Activated T-helper 1 cell treated with anti-CD3 and anti-CD28 coated beads, Interleukin-2, amount 50 U/mL, for 16 hours (primary cell): ENCODE data around the gene GPR84.

Source experiments
- DNase-seq, 2 donors: peaks; one replicate each; pipeline ENCODE4 v3.0.0-alpha.2; 2020; ENCODE audit warnings: low read depth in 1 of 2, low spot score in 1 of 2

GPR84 gene

DNA sequence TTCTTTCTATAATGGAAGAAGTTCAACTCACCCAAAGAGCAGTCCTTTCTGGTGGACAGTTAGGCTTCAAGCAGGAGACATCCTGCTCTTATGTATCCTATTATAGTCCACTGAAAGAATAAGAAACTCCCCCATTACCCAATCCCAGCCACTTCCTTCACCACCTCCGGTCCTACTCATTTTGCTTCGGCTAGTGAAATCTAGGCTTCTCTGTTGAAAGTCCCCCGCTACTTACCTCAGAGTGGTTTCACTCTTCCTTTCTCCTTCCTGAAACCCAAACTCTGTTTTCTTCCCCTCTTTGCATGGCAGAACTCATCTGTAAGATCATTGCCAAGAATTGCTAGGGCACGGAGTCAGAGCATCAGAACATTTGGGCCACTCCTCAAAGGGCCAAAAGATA lies at the start of gene GPR84:
Gene GPR84 (minus strand): TSS at position 74 of the 400 bp plus-strand sequence. CDS start 635 bp downstream, outside the sequence.
- no peak for DNase-seq

DNA sequence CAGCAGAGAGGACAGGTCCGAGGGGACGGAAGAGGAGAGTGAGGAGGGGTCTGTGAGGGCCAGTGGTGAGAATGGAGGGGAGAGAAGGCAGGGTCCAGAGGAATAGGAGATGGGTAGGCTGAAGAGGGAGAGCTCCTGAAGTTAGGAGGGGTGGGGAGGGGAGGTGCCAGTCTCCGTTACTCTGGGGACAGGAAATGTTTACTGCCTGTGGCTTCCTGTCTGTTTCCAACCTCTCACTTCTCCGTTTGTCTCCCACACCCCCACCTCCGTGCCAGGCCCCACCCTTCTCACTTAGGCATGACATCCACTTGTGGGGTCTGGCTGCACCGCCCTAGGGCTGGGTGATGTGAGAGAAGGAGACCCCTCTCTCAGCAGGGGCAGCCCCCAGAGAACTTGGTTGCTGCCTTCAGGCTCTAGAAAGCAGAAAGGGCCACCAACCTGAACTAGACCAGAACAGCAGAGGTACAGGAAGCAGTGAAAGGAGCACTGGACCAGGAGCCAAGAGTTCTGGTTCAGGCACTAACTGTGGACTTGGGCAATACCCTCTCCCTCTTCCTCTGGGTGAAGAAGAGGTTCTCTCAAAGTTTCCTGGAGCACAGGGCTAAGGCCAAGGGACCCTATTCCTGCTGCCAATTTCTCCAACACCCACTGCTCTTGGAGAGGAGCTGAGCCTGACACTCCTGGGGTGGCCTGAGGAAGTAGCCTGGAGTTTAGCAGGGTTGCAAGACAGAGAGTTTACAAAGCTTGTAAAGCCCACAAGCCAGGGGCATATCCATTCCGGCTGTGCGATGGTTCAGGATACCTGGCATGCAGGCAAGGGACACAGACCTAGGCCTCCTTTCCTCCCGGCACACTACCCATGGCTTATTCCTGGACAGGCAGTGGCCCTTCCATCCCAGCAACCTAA lies 49.3 kb upstream of the GPR84 start:
- peak; percentile 58 to 66 for DNase-seq

DNA sequence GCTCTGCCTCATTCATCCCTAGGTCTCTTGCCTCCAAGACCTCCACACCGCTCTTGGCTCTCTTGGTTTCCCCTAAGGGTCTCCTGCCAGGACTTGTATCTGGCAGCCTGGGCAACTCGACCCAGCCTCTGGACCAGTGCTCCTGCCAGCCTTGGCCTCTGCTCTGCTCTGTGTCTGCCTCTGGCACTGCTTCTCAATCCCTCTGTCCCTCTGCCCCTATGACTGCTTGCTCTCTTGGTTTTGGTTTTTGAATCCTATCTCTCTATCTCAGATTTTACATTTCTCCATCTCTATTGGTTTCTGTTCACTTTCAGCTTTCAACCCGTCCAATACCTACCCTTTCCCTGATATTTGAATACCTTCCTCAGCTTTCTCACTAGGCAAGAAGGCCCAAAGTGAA lies 48.5 kb upstream of the GPR84 start:
- no peak for DNase-seq

DNA sequence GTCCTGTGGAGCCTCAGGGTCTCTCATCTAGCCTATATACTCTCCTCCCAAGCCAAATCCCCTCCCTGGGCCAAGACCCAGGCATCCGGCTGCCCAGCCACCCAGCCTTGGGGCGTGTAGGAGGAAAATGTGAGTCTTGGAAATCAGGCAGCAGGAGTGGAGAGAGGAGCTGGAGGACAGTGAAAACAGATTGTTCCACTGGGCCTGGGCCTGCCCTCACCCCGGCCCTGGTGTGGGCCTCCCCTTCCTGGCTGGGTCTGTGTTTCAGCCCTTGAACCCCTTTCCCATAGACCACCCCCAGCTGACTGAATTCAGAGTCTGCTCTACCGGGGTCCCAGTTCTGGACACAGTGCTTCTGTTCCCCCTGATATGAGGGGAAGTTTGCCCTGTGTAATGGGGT lies 48.1 kb upstream of the GPR84 start:
- DNase-seq, result no peak

DNA sequence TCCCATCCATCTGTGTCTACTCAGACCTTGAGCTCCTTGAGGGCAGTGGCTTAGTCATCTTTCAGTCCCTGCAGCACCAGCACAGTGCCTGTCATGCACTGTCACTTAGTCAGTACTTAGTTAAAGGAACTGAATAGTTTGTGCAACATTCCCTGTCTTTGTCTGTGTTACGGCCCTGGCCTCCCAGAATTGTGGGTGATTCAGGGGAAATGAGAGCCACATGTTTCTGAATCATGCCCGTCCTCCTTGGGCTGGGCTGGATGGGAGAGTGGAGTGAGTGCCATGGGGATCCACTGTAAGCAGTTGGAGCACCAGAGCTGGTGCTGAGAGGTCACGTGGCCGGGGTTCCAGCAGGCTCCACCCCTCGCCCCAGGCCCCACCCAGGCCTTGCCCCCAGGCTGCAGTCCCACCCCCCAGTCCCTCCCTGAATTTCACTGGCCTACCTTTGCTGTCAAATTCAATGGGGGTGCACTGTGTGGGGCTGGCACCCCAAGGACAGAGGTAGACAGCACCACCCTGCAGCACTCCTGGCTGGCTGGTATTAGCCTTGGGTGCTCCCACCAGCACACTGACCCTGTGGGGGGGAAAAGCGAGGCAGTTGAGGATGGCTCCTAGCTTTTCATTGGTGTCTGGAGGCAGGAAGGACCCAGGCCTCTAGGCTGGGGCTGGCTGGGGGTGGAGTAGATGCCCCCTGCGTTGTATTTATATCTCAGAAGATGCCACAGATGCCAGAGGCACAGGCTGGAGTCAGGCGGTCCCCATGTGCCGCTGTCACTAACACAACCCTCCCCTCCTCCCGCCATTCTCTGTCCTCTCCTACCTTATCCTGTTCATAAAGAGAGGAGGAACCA lies 47.3 kb upstream of the GPR84 start:
- DNase-seq, result peak in 1 of 2 donors; percentile 25

DNA sequence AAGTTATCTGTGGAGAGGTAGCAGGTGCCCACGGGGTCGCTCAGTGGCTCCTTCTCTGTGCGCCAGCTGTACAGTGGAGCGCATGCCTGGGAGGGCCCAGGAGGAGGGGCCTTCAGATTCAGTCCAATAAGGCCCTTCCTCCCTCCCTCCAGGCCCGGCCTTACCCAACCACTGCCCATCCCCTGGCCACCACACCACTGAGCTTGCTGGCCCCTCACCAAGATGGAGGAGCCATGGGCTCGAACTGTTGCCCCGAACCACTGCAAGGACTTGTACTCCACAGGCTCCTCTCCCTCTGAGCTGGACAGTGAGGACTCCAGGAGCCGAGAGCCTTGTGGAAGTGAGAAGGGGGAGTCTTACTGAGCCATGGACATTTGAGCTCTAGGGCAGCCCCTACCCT lies 45.0 kb upstream of the GPR84 start:
- no peak for DNase-seq

DNA sequence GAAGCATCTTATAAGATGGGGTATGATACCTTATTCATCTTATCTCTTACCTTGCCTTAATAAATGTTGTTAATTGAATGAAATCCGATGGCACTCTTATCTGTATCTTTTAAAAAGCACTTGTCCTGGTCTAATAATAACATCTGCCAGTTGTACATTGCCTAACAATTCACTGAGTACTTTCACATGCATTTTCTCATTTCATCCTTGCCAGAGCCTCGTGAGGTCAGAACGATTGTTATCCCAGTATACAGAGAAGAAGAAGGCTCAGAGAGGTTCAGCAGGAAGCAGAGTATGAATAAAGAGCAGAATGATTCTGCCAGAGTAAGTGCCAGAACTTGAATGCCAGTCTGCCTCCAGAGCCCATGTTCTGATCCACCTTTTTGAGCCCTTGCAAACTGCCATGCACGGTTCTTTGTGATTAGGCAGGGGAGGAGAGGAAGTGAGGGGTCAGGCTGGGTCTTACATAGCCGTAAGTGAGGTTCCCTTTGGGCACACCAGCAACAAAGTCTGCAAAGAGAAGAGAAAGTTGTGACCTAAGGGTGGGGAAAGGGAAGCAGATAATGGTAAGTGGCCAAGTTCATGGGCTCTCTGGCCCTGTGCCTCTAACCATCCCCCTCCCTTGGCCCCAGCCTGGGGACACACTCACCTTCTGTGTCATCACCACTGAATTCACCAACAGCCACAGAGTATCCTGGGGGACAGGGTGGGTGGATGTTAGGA lies 43.1 kb upstream of the GPR84 start:
- DNase-seq, result no peak

DNA sequence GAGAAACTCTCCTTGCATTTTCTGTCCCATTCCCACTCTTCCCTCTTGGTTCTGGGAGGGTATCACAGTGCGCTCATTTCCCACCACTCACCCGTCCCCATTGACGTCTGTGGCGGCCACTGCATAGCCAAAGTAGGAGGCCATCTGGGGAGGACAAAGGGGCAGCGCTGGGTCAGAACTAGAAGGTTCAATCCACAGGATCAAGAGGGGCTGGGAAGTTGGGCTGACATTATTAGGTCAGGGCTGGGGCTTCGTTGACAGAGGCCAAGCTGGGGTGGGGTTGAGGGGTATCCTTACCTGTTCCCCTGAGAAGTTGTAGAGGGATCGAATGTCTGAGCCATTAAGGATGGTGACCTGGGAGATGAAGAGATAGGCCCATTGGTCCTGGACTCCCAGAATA lies 41.3 kb upstream of the GPR84 start:
- DNase-seq, result no peak

DNA sequence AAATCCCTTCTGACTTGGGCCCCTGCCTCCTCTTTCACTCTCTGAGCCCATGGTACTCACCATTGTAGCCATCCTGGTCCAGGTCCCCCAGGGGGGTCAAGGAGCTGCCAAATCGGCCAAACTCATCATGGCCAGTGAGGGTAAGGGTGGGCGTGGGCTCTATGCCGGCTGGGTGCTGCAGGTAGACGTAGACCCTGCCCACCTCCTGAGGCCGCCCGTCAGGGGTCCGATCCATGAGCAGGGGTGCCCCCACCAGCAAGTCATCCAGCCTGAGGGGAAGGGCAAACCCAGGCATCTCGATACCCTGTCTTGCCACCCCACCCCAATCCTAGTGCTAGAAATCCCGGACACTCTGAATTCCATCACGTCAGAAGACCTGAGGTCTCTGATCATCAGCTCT lies 40.8 kb upstream of the GPR84 start:
- no peak for DNase-seq

DNA sequence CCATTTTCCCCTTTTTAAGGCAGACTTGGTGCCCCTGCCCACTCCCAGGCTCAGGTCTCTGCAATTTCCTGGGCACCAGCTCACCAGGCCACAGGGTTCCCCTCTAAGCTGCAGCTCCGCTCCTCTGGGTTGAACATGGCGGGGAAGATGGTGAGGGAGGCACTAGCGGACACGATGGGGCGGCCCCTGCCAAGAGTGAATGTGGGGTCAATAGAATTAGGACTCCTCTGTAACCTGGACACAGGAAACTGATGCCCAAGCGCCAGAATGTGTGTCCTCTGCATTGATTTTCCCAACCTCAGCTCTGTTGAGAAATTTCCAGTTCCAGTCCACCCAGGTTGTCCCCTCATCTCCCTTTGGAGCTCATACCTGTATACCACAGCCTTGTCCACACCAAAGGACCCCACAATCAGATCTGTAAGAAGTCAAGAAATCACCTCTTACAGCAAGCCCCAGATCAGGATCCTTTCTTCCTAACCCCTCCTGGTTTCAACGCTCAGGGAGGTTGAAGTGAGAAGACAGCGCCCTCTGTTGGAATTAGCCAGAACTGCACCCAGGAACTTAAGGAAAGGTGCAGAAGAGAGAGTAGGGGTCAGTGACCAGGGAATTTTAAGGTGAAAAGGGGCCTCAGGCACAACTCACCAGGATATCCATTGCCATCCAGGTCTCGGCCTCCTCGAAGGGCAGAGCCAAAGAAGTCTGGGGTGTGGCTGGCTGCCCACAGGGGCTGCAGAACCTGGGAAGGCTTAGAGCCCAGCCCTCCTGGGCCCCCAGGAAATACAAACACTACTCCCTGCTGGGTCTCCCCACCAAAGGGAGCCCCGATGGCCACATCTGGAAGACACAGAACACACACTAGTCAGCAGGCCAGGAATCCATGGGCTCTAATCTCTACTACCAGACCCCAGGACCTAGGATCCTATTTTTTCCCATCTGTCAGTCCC lies 40.0 kb upstream of the GPR84 start:
- peak; percentile 42 to 53 for DNase-seq

DNA sequence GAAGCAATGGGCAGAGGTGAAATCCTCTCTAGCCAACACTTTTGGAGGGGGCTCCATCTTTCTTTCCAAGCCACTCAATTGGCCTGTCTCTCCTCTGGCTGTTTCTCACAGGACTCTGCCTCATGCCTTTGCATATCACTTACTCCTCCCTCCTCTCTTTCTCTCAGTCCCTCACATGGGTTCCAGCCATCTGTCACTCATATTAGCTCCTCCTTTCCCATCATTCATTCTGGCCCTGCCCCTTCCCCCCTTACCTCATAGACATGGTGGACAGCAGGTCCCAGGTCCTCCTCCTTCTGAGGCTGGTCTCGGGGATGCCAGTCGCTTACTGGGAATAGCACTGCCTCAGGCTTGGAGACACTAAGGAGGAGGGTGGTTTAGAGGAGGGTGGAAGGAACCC lies 36.8 kb upstream of the GPR84 start:
- no peak for DNase-seq

DNA sequence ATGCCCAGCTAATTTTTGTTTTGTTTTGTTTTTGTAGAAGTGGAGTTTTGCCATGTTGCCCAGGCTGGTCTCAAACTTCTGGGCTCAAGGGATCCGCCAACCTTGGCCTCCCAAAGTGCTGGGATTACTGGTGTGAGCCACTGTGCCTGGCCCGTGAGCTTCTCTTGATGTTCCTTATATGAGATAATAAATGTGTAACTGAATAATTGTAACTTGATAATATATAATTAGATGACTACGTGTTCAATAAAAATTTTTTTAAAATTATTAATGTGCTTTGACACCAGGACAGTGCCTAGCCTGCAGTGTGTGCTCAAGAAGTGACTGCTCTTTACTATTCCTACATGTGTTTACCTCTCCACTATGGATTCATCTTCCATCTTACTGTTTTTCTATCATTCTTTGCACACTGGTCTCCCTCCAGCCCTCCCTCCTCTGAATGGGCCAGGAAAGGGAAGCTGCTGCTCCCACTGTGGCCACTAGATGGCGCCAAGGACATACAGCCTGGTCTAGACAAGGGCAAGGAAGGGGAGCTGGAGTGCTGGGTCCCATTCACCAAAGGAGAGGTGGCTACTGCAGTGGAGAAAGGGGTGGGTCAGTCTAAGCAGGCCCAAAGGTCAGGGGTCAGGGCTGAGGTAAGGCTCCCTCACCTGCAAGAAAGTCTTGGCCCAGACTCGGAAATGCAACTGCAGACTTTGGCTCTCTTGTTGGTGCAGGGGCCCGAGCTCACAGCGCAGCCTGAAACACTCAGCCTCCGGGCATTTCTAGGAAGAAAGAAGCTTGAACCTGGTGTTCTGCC lies 34.9 kb upstream of the GPR84 start:
- DNase-seq, result peak; percentile 77 to 85

DNA sequence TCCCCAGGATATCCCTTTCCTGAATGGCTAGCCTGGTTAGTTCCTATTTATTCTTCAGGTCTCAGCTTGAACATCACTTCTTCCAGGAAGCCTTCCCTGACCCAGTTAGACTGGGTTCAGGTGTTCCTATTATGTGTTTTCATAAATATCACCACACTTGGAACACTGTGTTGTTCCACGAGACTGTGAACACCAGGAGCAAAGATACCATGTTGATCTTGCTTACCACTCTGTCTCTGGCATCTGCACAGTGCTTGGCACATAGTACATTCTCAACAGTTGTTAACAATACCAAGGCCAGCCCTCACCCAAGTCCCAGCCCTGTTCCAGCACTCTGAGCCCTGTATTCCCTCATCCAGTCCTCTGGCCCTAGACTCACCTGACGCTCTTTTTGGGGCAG lies 33.9 kb upstream of the GPR84 start:
- DNase-seq, result no peak

DNA sequence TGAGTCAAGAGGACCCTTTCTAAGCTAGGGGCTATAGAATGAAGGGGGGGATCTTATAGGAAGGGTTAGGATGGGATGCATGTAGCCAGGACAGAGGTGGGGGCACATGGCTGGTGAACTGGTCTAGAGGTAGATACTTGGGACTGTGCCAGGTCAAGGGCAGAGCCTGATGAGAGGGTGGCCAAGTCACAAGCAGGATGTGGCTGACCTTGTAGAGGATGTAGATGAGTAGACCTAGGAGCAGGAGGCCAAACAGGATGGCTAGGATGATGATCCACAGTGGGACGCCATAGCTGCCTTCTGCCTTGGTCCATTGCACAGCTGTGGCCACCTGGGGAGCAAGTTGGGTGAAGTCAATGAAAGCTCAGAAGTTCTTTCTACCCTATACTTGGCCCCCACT lies 32.9 kb upstream of the GPR84 start:
- no peak for DNase-seq

DNA sequence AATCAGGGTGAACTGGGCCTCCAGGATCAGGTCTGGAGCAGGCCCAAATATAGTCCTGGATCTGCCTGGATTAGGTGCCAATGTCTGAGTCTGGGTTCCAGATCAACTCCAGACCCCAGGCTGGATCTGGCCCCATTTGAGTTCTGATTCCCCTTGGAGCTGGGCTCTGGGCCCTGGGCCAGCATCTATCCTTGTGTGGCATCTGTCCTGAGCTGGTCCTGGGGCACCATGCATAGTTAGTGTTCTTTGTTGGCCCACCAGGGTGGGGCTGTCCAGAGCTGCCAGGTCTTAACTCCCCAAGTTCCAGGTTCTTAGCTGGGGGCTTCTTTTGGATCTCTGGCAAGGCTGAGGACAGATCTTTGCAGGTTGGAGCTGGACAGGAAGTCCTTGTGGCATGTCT lies 31.3 kb upstream of the GPR84 start:
- DNase-seq, result no peak

DNA sequence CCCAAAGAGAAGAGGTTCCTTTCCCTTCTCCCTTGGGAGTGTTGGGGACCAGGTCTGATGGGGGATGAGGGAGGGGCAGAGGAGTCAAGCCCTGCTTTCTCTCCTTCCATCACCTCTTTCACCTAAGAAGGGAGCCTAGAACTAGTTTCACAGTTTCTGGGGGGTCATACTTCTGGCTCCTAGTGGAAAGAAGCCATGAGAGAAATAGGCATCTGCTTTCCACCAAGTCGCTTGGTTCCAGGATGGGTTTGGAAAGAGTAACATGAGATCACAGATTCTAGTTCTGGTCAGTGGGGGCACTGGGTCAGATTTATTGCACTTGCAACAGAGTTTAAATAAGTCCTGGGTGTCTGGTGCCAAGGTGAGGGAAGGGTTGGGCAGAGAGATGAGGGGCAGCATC lies 30.7 kb upstream of the GPR84 start:
- DNase-seq, result no peak

DNA sequence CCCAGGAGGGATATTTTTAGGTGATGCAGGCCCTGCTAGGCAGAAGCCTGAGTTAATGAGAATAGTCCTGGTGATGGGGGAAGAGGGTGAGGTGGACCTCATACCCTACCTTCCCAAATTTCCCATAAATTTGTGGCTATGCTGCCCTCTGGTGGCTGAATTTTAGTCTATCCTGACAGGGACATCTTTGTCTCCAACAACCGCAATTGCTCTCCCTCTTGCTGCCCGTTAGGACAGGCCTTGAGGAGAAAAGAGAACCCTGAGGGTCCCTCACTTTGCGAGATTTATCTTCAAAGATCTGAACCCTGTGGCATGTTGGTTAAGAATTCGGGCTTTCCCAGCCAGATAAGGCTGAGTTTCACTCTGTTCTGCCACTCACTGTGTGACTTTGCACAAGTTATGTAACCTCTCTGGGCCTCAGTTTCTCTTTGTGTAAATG lies 30.0 kb upstream of the GPR84 start:
- no peak for DNase-seq

DNA sequence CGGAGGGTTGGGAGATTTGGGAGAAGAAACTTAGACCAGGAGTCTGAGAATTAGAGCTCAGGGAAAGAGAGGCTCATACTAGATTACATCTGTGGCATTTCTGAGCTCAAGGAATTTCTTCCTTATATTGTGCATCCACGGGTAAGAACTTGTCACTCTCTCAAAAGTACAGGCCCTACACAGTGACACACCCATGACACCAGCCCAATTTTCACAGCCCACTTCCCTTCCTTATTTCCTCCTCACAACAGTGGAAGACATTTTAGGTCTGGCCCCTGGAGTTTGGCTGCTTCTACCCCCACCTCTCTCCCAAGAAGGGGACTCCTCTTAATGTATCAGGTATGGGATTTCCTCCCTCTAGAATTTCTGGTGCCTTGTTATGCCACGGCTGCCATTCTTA lies 29.5 kb upstream of the GPR84 start:
- no peak for DNase-seq

DNA sequence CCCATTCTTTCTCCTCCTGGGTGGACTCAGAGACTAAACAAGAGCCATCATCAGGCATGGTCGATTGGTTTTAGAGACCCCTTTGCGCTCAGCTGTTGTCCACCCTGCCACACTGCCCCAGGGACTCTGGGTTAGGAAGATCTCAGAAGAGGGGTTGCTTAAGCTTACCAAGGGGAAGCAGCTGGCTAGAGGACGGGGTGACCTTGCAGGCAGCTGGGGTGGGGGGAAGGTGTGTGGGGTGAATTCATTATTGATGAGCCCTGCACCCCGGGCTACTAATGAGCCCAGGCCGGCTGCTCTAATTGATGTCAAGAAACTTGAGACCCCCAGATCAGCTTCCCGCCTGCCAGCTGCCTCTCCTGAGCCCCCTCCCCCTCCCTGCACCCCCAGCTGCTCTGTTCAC lies 28.9 kb upstream of the GPR84 start:
- no peak for DNase-seq
